ENCODE results near the gene ADD1.

The ADD1 gene

DNA sequence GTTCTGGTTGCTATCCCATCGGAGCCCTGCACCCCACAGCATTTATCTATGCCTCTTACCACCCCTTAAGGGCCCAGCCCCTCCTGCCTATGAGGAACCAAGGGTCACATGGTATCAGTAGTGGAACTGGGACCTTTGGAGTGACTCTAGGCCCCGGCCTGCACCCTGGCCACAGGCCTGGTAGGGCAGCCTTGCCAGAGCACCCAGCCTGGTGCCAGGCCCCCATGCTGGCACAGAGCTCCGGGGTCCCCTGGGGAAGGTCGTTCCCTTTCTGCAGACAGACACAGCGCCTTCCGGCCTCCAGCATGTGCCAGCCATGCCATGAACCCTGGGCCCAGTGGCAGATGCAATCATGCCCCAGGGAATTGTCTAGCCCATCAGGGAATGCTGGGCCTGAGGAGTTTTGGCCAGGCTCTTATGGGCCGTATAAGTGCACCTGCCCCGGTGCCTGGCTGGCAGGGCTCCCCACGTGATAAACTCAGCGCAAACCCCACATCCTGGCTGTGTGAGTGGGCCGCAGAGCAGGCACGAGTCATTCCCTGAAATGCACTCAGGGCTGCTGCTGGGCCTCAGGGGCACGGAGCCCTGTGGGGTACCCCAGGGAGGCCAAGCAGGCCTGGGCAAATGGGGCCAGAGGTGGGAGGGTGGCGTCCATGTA is 19.8 kb upstream of the ADD1 start:
- no peak for DNase-seq

DNA sequence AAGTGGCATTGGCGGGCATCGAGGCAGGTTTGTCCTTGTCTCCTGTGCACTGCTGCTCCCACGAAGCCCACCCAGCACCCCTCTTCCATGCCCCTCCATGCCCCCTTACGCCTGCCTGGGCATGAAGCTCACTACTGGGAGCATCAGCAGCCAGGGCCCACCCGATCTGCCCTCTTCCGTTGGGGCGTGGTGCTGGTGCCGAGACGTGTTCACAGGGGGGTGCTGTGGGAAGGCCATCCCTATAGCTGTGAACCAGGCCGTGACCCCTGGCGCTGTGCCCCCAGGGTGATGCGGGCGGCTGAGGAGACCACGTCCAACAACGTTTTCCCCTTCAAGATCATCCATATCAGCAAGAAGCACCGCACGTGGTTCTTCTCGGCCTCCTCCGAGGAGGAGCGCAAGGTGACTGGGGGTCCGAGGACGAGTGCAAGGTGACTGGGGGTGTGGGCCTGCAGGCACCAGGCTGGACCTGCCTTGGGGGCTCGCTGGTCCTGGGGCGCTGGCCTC is 19.3 kb upstream of the ADD1 start:
- no peak for DNase-seq

DNA sequence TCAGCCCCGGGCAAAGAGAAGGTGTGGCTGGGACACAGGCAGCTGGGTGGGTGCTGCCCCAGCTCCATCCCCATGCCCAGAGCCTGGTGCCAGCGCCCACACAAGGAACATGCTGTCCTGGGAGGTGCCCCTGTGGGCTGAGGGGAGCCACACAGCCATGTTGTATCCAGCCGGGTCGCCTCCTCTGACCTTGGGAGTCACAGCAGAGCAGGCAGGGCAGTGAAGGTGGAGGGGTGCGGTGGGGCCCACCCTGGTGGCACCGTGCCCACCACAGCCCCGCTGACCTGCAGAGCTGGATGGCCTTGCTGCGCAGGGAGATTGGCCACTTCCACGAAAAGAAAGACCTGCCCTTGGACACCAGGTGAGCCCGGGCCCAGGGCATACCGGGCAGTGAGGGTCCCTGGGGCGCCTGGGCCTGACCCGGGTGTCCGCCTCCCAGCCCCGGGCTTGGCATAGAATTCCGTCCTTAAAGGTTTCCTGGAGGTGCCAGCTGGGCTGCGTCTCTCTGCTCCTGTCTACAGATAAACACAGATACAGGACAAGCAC is 18.7 kb upstream of the ADD1 start:
- DNase-seq = no peak

DNA sequence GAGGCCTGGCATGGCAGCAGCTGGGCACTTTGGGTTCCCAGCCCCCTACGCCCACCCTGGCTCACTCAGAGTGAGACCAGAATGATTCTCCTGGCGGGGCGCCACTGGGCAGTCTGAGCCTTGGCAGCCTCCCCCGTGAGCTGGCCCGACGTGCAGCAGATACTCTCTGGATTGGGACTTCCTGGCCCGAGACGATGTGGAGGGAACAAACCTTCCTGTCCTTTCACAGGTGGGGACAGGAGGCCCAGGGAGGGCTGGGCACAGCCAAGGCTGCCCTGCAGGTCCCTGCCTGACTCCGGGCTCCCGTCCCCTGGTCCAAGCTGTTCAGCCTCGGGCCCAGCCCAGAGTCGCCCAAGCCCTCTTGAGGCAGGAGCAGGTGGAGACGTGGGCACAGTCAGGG is 17.9 kb upstream of the ADD1 start:
- no peak for DNase-seq

DNA sequence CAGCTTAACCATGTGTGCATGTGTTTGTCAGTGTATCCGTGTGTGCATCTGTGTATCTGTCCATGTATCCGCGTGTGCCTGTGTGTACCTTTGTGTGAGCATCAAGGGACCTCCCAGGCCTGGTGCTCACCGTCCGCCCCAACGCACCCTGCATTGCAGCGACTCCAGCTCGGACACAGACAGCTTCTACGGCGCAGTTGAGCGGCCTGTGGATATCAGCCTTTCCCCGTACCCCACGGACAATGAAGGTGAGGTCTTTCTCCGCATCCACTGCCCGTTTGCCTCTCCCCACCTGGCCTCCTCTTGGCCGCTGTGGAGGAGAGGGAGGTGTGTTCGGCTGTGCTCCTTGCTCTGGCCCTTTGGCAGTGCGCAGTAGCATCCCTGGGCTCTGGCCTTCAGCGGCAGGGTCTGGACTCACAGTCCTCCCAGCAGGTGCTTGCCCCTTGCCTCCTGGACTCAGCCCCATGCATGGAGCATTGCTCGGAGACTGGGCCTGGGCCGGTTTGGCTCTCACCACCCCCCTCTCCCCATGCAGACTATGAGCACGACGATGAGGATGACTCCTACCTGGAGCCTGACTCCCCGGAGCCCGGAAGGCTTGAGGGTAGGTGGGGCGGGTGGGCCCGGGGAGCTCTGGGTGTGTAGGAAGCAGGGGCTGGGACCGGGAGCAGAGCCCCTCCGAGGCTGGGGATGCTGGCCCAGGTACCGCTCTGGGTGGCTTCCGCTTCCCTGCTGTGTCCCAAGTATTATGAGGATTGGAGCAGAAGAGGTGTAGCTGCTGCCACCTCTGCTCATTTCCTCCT is 16.4 kb upstream of the ADD1 start:
- no peak for DNase-seq

DNA sequence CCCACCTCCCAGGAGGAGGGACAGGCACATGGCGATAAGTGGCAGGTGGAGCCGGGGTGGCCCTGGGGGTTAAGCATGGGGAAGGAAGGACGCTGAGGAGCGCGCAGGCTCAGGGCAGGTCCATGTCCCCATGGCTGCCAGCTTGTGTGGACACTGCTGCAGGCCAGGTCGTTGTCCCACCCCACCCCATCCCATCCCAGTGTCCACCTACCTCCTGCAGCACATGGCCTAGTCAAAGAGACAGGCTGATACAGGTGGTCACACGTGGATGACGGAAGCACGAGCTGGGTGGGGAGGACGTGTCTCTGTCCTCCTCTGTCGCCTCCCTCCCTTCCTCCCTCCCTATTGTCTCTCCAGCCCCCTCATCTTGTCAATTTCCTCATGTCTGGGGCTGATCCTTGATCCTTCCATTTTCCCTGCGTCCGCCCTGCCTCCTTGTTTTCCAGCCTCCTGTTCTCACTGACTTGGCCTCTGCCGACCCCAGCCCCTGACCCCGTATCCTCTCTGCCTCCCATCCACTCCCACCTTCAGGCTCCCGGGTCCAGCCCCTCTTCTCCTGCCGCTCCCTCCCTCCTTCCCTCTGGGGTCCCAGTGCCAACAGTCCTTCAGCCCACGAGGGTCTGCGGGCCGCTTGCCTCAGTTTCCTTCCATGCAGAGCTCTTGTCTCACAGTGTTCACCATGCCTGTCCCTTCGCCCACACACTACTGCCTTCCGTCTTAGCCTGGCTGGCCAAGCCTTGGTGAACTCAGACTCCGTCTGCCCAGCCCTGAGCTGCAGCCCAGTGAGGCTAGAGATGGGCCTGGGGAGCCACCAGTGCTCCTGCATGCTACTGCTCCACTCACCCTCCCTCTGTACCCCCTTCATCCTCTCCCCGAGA is 15.5 kb upstream of the ADD1 start:
- no peak for DNase-seq

DNA sequence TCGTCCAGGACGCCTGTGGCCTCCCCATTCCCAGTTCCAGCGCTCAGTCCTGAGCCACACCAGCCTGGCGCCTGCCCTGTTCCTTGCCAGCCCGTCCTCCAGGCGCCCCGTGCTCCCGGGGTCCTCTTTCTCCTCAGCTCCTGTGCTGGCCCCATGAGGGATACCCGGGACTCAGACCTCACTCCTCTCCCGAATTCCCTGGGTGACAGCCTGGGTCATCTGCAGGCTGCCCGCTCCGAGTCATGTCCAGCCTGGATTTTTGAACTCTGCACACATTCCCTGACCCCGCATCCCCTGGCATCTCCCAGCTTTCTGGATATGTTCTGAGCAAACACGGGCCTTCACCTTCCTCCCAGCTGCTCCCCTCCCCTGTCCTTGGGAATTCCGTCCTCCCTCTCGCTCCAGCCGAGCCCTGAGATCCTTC is 14.9 kb upstream of the ADD1 start:
- no peak for DNase-seq

DNA sequence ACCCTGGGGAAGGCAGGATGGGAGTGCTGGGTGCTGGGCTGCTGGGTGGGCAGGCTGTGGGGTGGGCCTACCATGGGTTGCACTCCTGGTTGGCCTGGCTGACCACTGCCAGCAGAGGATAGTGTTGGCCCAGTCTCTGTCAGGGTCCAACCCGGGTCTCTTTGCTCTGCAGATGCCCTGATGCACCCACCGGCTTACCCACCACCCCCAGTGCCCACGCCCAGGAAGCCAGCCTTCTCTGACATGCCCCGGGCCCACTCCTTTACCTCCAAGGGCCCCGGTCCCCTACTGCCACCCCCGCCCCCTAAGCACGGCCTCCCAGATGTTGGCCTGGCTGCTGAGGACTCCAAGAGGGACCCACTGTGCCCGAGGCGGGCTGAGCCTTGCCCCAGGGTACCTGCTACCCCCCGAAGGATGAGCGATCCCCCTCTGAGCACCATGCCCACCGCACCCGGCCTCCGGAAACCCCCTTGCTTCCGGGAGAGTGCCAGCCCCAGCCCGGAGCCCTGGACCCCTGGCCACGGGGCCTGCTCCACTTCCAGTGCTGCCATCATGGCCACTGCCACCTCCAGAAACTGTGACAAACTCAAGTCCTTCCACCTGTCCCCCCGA is 14.2 kb upstream of the ADD1 start:
- no peak for DNase-seq

DNA sequence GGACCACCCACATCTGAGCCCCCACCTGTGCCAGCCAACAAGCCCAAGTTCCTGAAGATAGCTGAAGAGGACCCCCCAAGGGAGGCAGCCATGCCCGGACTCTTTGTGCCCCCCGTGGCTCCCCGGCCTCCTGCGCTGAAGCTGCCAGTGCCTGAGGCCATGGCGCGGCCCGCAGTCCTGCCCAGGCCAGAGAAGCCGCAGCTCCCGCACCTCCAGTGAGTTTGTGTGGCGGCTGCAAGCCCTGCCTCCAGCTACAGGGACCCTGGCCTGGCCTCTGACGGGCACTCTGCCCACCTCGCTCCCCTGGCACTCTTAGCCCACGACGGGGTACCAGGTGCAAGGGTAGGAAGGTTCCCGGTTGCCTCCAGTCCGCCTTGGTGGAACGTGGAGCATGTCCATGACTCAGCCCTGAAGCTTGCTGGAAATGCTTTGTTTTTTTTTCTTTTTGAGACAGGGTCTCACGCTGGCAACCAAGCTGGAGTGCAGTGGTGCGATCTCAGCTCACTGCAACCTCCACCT is 13.7 kb upstream of the ADD1 start:
- no peak for DNase-seq

DNA sequence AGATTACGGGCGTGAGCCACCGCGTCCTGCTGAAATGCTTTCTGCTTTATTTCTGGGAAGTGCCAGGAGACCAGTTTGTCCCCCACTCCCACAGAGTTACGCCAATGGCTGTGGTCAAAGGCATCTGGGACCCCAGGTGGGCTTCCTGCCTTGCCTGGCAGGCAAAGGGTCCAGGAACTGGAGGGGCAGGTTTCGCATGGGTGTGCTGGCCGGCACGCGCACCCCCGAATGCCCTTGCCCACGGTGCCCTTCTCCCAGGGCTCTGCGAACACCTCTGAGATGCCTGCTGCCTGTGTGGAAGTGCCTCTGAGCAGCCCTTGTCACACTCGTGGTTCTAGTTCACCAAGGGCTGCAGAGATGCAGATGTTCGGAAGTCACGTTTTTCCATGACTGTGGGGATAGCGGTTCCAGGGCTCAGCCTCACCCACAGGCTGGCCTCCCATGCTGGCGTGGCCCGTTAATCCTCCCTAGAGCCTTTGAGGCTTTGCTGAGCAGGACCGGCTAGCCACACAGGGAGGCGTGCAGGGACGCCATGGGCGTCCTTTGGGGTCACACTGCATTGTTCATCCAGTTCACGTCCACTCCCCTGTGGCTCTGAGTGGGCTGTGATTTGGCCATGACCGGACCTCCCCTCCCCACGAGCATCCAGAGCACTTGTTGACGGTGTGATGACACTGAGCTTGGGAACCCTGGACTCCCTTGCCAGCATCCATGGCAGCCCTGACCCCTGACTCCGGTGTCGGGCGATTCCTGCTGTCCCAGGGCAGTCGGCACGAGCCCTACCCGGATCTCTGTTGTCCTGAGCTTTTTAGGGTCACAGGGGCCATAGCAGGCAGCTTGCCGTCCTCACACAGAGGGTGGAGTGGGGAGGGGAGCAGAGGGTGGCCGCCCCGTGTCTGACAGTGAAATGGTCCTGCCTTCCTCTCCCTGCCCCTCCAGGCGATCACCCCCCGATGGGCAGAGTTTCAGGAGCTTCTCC is 12.7 kb upstream of the ADD1 start:
- no peak for DNase-seq

DNA sequence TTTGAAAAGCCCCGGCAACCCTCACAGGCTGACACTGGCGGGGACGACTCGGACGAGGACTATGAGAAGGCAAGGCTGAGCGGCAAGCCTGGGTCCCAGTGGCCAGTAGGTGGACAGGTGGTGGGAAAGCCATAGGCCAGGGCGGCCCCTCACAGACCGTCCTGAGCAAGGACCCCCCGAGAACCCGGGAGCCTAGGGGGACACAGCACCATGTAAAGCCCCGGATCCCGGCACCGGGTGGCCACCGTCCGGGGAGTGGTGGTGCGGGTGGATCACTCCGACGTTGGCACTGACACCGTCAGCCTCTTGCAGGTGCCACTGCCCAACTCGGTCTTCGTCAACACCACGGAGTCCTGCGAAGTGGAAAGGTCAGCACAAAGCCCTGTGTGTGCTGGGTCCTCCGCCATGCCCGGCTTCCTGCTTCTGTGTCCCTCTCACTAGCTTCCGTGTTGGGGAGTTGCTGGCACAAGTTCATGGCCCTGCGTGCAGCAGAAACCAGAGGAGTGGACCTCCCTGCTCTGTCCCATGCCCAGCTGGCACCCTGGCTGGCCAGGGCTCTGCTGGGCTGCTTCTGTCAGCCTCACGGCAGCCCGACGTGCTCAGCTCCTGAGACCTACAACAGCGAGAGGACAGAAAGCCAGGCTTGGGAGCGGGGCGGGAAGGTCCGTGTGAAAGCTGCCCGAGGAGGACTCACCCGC is 11.9 kb upstream of the ADD1 start:
- DNase-seq = no peak

DNA sequence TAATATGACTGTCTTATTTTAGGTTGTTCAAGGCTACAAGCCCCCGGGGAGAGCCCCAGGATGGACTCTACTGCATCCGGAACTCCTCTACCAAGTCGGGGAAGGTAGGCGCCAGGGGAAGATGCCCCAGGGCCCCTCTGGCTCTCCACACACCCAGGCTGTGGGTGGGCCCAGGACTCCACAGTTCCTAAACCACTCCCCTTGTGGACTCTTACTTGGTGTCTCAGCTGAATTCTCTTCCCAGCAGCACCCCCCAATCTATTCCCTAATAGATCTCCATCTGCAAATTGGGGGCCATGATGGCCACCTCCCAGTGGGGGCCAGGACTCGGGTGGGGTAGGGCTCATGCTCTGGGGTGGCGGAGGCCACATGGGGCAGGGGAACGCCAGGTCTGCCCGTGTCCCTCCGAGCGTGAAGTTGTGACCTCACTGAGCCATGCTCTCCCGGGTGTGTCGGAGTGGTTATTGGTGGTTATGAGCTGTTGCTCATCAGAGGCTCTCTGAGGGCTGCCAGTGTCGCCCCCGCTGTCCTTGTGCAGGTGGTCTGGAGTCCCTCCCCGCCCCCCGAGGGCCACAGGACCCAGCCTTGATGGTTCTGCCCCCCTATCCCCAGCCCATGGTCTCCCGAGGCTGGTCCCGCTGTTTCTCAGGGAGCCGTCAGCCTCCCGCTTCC is 11.2 kb upstream of the ADD1 start:
- no peak for DNase-seq

DNA sequence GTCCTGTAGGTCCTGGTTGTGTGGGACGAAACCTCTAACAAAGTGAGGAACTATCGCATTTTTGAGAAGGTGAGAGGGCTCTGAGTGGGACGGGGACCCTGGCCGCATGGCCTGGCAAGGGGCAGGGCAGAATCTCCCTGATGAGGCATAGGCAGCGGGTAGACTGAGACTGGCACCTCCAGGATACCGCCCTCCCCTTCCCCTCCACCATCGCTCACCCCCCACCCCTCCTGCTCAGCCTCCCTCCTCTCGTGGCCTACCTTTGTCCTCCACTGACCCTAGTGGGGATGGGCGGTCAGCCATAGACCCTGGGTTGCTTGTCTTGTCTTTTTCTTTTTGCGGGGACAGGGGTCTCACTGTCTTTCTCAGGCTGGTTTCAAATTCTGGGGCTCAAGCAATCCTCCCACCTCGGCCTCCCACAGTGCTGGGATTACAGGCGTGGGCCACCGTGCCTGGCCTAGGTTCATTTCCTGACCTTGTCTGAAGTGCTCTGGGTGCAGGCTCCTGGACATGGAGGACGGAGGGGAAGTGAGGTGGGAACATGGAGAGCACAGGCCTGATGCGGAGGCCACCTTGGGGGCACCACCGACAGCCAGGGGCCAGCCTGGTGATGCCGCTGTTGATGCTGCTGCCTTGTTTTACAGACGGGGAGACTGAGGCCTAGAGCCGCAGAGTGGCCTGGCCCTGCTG is 10.5 kb upstream of the ADD1 start:
- no peak for DNase-seq

DNA sequence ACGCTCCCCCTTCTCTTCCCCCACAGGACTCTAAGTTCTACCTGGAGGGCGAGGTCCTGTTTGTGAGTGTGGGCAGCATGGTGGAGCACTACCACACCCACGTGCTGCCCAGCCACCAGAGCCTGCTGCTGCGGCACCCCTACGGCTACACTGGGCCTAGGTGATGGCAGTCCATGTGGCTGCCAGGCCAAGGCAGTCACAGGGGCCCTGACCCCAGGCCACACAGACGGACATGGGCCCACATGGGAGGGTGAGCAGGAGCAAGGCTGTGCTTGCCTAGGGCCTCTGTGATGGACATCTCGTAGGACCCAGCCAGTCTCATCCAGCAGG is 10.0 kb upstream of the ADD1 start:
- DNase-seq = no peak

DNA sequence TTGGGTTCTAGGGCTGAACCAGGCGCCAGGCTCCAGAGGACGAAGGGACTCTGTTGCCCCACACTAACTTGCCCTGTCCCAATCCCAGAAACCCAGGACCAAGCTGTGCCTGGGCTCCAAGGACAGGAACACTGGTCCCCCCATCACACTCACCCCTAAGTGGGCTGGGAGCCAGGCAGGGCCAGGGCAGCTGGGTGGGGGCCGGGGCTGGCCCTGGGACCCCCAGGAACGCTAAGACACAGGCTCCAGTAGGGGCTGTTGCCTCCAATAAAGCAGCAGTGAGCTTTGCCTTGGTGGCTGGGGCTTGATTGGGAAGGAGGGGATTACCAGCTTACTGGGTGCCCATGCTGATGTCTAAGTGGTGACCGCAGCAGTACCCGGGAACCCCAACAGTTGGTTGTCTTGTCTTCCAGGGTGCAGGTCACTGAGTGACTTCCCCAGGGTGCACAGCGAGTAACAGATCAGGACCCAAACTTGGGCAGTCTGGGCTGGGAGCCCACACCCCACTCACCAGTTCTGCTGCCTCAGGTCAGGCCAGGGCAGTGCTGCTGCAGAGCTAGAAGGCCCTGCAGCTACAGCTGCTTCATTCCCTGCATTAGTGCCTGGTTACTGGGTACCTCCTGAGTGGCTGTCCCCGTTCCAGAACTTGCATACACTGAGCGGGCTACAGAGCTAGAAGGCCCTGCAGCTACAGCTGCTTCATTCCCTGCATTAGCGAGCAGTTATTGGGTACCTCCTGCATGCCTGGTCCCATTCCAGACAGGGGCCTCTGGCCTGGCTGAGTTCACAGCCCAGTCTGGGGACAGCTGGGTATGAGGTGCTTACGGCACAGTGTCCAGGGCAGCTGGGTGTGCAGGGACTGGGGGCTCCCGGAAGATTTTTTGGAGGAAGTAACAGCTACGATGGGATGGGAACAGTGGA is 9.4 kb upstream of the ADD1 start:
- no peak for DNase-seq

DNA sequence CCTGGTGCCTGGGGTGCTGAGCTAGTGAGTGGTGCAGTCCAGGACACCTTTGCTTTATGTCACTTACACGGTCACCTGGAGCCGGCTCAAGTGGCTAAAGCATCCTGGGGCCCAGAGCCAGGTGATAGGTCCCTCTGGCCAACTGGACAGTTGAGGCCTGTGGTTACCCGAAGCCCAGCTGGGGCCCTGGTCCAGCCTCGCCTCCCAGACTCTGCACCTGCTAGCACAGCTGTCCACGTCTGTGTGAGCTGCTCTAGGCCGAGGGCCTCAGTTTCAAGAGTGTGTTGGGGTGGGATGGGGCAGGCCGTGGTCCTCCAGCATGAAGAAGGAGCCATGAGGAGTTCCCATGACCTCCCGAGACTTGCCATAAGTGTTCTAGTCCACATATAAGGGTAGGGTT is 7.7 kb upstream of the ADD1 start:
- no peak for DNase-seq

DNA sequence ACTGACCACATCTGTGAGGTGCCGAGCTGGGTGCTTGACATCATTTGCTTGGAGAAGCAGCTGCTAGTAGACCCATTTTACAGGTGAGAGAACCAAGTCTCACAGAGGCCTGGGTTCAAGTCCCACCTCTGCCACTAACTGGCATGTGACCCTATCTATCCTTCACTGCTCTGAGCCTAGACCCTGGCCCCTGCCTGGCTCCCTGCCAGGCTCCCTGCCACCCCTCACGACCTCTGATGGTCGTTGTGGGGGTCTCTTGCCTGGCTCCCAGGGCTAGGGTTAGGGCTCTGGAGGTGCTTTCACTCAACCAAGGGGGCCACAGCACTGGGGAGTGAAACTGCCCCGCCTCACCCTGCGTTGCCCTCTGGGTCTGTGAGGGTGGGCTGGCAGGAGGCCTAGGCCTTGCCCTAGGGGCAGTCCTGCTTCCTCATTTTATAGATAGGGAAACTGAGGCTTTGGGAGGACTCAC is 7.2 kb upstream of the ADD1 start:
- DNase-seq = no peak

All from kidney glomerular epithelial cell (primary cell).